ENCODE results near the gene COL5A1. TPM values are rescaled to one million over a fixed set of nuclear protein-coding genes. Genes with fewer than 3 reads are reported as not detected.
A peak's percentile ranks its signal among the peaks of the same experiment; 100 is the strongest.

Gene COL5A1
- total RNA-seq, 4 donors from 2014 or later, result 1.6 to 2.8 (median 2.3) TPM

DNA sequence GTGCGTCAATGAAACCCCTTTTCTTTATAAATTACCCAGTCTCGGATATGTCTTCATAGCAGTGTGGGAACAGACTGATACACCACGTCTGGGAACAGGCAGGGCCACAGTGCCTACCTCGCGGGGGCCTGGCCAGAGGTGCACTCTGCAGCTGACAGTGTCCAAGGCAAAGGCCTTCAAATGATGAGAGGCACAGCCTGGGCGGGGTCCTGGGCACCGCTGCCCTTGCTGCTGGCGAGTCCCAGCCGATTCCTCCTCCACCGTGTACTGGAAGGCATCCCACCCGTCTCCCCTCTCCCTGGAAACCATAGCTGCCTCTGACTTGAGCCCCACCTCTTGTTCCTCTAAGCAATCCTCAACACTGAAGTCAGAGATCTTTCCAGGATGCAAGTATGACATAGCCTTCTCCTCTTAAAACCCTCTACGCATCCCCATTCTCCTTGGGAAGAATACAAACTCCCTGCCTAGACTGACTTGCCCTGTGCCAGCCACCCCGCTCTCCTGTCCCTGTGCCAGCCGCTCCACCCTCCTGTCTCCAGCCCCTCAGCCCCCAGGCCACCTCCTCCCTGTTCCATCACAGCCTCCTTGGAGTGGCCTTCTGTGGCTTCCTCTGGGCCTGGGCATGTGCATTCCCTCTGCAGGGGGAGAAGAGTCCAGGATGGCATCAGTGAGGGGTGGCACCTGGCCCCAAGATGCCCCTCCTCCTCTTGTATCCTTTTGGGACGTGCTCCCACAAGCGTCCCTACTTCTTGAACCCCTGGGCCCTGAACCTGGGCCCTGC, 8.1 kb upstream of the COL5A1 start:
- ATAC-seq (no peak), DNase-seq (peak in 1 of 2 donors; percentile 5)
- in situ Hi-C loops (cut with MboI; ENCODE audit: low sequenced_read_pairs in 4 of 4), result no loop called here
- H3K27me3 ChIP-seq, result peaks cover 0 to under 1% (median 0%) of the 10 kb centered on the region in 3 donors
- no peaks in the 10 kb centered on the region for H3K9me3 ChIP-seq
- H3K36me3 ChIP-seq, result no peaks in the 10 kb centered on the region
- TF ChIP-seq, protein P1, sequence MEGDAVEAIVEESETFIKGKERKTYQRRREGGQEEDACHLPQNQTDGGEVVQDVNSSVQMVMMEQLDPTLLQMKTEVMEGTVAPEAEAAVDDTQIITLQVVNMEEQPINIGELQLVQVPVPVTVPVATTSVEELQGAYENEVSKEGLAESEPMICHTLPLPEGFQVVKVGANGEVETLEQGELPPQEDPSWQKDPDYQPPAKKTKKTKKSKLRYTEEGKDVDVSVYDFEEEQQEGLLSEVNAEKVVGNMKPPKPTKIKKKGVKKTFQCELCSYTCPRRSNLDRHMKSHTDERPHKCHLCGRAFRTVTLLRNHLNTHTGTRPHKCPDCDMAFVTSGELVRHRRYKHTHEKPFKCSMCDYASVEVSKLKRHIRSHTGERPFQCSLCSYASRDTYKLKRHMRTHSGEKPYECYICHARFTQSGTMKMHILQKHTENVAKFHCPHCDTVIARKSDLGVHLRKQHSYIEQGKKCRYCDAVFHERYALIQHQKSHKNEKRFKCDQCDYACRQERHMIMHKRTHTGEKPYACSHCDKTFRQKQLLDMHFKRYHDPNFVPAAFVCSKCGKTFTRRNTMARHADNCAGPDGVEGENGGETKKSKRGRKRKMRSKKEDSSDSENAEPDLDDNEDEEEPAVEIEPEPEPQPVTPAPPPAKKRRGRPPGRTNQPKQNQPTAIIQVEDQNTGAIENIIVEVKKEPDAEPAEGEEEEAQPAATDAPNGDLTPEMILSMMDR (IDR thresholded peaks at IDR 0.05 in 4 of 5, conservative IDR thresholded peaks at IDR 0.05 in 1 of 5), result no peak
- TF ChIP-seq POLR2A (IDR thresholded peaks at IDR 0.05), result no peak
- no peak overlapping the region for H3K27ac ChIP-seq
- no peaks in the 10 kb centered on the region for H3K4me1 ChIP-seq
- no peak overlapping the region for H3K4me3 ChIP-seq
- intact Hi-C loops (cut with DNase I; ENCODE audit: low total_unique reads), result no loop called here

DNA sequence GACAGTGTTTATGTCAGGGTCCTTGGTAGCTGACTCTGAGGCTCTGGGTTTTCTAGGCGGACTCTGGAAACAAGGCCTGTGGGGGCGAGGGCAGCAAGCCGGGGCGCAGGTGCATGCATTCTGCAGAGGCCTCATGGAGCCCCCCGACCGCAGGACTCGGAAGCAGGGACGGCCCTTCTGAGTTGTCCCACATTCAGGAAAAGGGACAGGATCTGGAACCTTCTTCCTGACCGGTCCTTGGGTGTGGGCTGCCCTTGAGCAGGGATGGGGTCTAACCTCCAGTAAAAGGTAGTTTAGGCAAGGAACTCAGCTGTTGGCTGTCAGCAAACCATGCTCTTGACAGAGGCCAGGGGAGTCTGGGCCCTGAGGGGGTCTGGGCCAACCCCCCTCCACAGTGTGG, 7.4 kb upstream of the COL5A1 start:
- Histone ChIP-seq H3K4me1 (no peaks in the 10 kb centered on the region), H3K27me3 (peaks cover 0 to 2% (median 0%) of the 10 kb centered on the region in 3 donors), H3K36me3 (no peaks in the 10 kb centered on the region), H3K27ac (no peak overlapping the region), H3K9me3 (no peaks in the 10 kb centered on the region), H3K4me3 (no peak overlapping the region)
- TF ChIP-seq, protein P1 (IDR thresholded peaks at IDR 0.05 in 4 of 5, conservative IDR thresholded peaks at IDR 0.05 in 1 of 5), result no peak
- no peak for TF ChIP-seq POLR2A (IDR thresholded peaks at IDR 0.05)
- ATAC-seq (no peak), DNase-seq (no peak)
- in situ Hi-C loops (cut with MboI; ENCODE audit: low sequenced_read_pairs in 4 of 4) (no loop called here), intact Hi-C loops (cut with DNase I; ENCODE audit: low total_unique reads) (no loop called here)

DNA sequence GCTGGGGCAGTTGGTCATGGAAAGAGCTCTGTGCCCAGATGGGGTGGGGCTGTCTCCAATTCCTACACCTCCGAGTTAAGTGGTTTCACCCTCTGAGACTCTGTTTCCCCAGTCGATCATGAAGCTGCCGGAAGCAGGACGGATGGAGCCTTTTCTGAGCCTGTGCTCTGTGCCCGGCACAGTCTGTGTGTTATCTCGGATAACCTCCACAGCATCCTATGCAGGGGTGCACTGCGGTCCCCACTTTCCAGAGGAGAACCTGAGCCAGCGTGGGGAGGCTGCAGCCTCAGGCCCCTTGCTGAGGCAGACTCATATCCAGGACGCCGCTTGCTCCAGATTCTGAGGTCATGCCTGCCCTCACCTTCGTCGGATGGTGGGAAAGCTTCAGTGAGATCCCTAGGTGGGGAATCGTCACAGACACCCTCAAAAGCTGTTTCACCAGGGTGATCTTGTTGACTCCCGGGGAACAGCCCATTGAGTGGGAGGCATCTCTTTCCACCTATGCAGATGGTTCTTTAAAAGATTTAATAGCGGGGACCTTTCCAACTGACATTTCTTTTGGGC, 6.9 kb upstream of the COL5A1 start:
- ATAC-seq (no peak), DNase-seq (no peak)
- H3K4me3 ChIP-seq, result no peak overlapping the region
- no peaks in the 10 kb centered on the region for H3K4me1 ChIP-seq
- no peaks in the 10 kb centered on the region for H3K36me3 ChIP-seq
- in situ Hi-C loops (cut with MboI; ENCODE audit: low sequenced_read_pairs in 4 of 4) (no loop called here), intact Hi-C loops (cut with DNase I; ENCODE audit: low total_unique reads) (no loop called here)
- TF ChIP-seq POLR2A (IDR thresholded peaks at IDR 0.05), result no peak
- TF ChIP-seq, protein P1 (IDR thresholded peaks at IDR 0.05 in 4 of 5, conservative IDR thresholded peaks at IDR 0.05 in 1 of 5), result no peak
- no peak overlapping the region for H3K27ac ChIP-seq
- peaks cover 0 to 5% (median 0%) of the 10 kb centered on the region in 3 donors for H3K27me3 ChIP-seq
- H3K9me3 ChIP-seq, result no peaks in the 10 kb centered on the region

DNA sequence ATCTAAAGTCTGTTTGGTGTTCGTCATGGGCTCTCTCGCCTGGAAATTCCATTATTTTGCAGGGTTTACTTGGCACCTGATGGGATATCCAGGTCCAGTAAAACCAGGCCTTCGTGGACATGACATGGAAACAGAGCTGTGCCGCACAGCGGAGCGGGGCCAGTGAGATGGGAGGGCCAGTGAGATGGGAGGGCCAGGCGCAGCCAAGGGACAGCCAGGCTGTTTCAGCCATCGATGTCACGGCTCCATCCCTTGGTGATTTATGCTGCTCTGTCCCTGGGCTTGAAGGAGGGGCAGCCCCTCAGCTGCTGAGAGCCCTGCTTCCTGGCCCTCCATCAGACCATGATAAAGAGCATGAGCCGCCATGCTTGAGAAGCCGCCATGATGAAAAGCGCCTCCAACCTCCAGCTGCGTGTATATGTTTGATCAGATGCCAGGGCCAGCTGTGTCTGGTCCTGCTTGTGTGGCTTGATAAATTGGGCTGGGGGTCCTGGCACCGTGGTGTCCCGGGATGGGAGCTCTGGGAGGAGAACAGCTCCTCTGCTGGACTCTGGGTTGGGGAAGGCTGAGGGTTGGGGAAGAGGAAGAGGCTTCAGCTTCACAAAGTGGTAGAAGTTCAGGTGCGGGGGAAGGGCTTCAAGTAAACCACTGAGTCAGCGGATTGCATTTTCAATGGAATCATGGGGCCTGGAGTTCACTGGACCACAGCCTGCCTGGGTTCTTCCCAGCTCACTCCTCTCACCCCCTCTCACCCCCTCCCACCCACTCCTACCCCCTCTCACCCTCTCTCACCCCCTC, 6.1 kb upstream of the COL5A1 start:
- in situ Hi-C loops (cut with MboI; ENCODE audit: low sequenced_read_pairs in 4 of 4) (no loop called here), intact Hi-C loops (cut with DNase I; ENCODE audit: low total_unique reads) (no loop called here)
- Histone ChIP-seq H3K27me3 (peaks cover 2 to 10% (median 2%) of the 10 kb centered on the region in 3 donors), H3K4me1 (no peaks in the 10 kb centered on the region), H3K27ac (no peak overlapping the region), H3K9me3 (no peaks in the 10 kb centered on the region), H3K4me3 (no peak overlapping the region), H3K36me3 (no peaks in the 10 kb centered on the region)
- ATAC-seq (no peak), DNase-seq (no peak)
- no peak for TF ChIP-seq POLR2A (IDR thresholded peaks at IDR 0.05)
- TF ChIP-seq, protein P1 (IDR thresholded peaks at IDR 0.05 in 4 of 5, conservative IDR thresholded peaks at IDR 0.05 in 1 of 5), result no peak
